GM10248 (cell line): ENCODE results near the gene NTM.

Source experiments
- CTCF ChIA-PET: fragments of 300-600 bp; sonication (Branson Sonifier 250); formaldehyde crosslinking; extraction: SDS; loops from one replicate; lab custom pipeline; 2021; ENCODE audit warnings: antibody characterized with exemption; lab: Yijun Ruan, JAX
- POLR2A ChIA-PET: fragments of 350-650 bp; sonication (Branson Sonifier 250); formaldehyde crosslinking; extraction: SDS; loops from one replicate; lab custom pipeline; 2020; ENCODE audit warnings: antibody characterized with exemption; lab: Yijun Ruan, JAX
- DNase-seq: peaks from one replicate; pipeline ENCODE4 v3.0.0; 2012; ENCODE audit errors: extremely low spot score
- TF ChIP-seq, protein P1 (sequence below): IDR thresholded peaks from 2 replicates; pipeline ENCODE4 v1.5.1; 2012; ENCODE audit warnings: mild to moderate bottlenecking, low read depth; ENCODE audit errors: extremely low read depth, missing control alignments, control extremely low read depth

Gene NTM

DNA sequence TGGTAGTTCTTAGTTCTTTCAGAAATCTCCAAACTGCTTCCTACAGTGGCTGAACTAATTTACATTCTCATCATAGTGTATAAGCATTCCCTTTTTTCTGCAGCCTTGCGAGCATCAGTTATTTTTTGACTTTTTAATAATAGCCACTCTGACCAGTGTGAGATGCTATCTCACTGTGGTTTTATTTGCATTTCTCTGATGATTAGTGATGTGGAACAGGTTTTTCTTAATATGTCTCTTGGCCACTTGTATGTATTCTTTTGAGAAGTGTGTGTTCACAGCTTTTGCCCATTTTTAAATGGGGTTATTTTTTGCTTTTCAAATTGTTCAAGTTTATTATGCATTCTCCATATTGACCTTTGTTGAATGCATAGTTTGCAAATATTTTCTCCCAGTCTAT, 459.3 kb downstream of the NTM start:
- POLR2A ChIA-PET: no interaction called here
- DNase-seq: no peak
- TF ChIP-seq, protein P1, sequence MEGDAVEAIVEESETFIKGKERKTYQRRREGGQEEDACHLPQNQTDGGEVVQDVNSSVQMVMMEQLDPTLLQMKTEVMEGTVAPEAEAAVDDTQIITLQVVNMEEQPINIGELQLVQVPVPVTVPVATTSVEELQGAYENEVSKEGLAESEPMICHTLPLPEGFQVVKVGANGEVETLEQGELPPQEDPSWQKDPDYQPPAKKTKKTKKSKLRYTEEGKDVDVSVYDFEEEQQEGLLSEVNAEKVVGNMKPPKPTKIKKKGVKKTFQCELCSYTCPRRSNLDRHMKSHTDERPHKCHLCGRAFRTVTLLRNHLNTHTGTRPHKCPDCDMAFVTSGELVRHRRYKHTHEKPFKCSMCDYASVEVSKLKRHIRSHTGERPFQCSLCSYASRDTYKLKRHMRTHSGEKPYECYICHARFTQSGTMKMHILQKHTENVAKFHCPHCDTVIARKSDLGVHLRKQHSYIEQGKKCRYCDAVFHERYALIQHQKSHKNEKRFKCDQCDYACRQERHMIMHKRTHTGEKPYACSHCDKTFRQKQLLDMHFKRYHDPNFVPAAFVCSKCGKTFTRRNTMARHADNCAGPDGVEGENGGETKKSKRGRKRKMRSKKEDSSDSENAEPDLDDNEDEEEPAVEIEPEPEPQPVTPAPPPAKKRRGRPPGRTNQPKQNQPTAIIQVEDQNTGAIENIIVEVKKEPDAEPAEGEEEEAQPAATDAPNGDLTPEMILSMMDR: no peak
- CTCF ChIA-PET: no interaction called here

GRCh38 chr11:131832079-131832478, 461.7 kb downstream of the NTM start:
- POLR2A ChIA-PET: no interaction called here
- TF ChIP-seq, protein P1: no peak
- no peak for DNase-seq
- CTCF ChIA-PET: interaction anchor here (1.8 kb wide), 1 partner anchor 25 kb away, joined by 6 read pairs; no protein-coding TSS in a partner anchor

DNA sequence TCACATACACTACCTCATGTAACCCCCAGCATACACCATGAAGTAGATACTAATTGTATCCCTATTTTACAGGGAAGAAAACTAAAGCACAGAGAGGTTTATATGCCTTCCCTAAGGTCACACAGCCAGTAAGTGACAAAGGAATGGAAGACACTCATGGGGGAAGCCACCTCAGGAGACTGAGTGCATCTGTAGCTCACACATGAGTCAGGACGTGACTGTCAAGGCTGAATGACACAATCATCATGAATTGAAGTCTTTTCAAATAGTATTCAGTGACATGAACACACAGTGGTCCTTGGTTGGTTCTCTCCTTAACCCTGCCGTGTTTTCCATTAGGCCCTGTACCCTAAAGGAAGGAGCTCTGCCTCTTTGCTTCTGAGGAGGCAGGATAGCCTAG, 463.0 kb downstream of the NTM start:
- TF ChIP-seq, protein P1: no peak
- POLR2A ChIA-PET: no interaction called here
- no peak for DNase-seq
- CTCF ChIA-PET: interaction anchor here (0.6 to 1.8 kb wide), 4 partner anchors 9 to 798 kb away, joined by 3 to 6 read pairs (median 3); no protein-coding TSS in a partner anchor

GRCh38 chr11:131837562-131837961, 467.1 kb downstream of the NTM start:
- TF ChIP-seq, protein P1: no peak
- ChIA-PET CTCF (no interaction called here), POLR2A (no interaction called here)
- DNase-seq: no peak

GRCh38 chr11:131838016-131838415, 467.6 kb downstream of the NTM start:
- ChIA-PET CTCF (no interaction called here), POLR2A (no interaction called here)
- DNase-seq: no peak
- TF ChIP-seq, protein P1: no peak

- TF ChIP-seq, protein P1: no peak
- DNase-seq: no peak
- POLR2A ChIA-PET: no interaction called here
- CTCF ChIA-PET: no interaction called here
Measured at GRCh38 chr11:131839326-131839725, 468.9 kb downstream of the NTM start.
